HepG2 (cell line): ENCODE data around the gene SGSH. TPM values are rescaled to one million over a fixed set of nuclear protein-coding genes. Genes with fewer than 3 reads are reported as not detected.

Source experiments
- ATAC-seq: fragments of 200-7000 bp; cut with Tn5 transposase; 3 replicates; pipeline ENCODE4 v1.9.1; 2020; ENCODE audit warnings: mild to moderate bottlenecking, moderate library complexity
- BruUV-seq: library from RNA; stranded (reverse); fragments of 400-500 nt; replicated peaks from 2 replicates; lab custom pipeline; 2021; lab: Mats Ljungman, UMichigan
- CTCF ChIA-PET: fragments of 300-600 bp; formaldehyde crosslinking; extraction: SDS; loops from one replicate; lab custom pipeline; 2021; ENCODE audit warnings: low total read pairs, inconsistent platforms, low intra/inter-chr PET ratio; lab: Yijun Ruan, JAX
- POLR2A ChIA-PET: fragments of 350-600 bp; sonication (Branson Sonifier 250); formaldehyde crosslinking; loops from one replicate; lab custom pipeline; 2020; ENCODE audit warnings: antibody characterized with exemption, inconsistent platforms; lab: Yijun Ruan, JAX
- DNase-seq: peaks from one replicate; pipeline ENCODE4 v3.0.0-alpha.2; 2015; ENCODE audit warnings: low spot score
- FAIRE-seq: peaks from 3 replicates; lab custom pipeline; 2011; peaks lifted over from hg19 to GRCh38; lab: Jason Lieb, UNC
- H2AFZ ChIP-seq: one replicate; pipeline ENCODE4 v1.6.1; 2011; ENCODE audit warnings: low read length, inconsistent platforms
- H3K27ac ChIP-seq: fragments of 300-600 bp; 3 replicates; pipeline ENCODE4 v1.8.0; 2011; ENCODE audit warnings: mixed run types, mild to moderate bottlenecking, mixed read lengths, low read length, inconsistent platforms; ENCODE audit not compliant: insufficient read depth; ENCODE audit errors: extremely low read length
- H3K27me3 ChIP-seq, 2 experiments: fragments of 200-600 bp in 1 of 2; 2 replicates in 1 of 2; 3 replicates in 1 of 2; pipeline versions ENCODE4 v1.6.0 to v1.8.0; 2011; ENCODE audit warnings: low read length in 2 of 2, mild to moderate bottlenecking in 2 of 2, moderate library complexity in 2 of 2, inconsistent platforms in 1 of 2; ENCODE audit not compliant: insufficient read depth in 2 of 2, control insufficient read depth in 1 of 2
- H3K36me3 ChIP-seq, 2 experiments: fragments of 200-600 bp in 1 of 2; replicated peaks in 1 of 2; 2 replicates in 1 of 2; 3 replicates in 1 of 2; pipeline versions ENCODE4 v1.5.1 to v1.8.0; 2011; ENCODE audit warnings: low read length in 2 of 2, inconsistent platforms in 1 of 2; ENCODE audit not compliant: insufficient read depth in 2 of 2, control insufficient read depth in 1 of 2
- H3K4me1 ChIP-seq: 2 replicates; pipeline ENCODE4 v1.5.1; 2012; ENCODE audit warnings: low read length, inconsistent platforms; ENCODE audit not compliant: insufficient read depth
- H3K4me2 ChIP-seq: 2 replicates; pipeline ENCODE4 v1.6.0; 2011; ENCODE audit warnings: low read depth, low read length, inconsistent platforms
- H3K4me3 ChIP-seq, 3 experiments: fragments of 200-600 bp in 1 of 3; sonication (generic), shearing (Covaris generic) in 1 of 3; replicated peaks in 1 of 3; 2 replicates each; pipeline ENCODE4 v1.5.1; 2011 to 2016; ENCODE audit warnings: low read length in 3 of 3, inconsistent platforms in 2 of 3, low read depth in 2 of 3, mild to moderate bottlenecking in 2 of 3, control low read depth in 1 of 3, mixed read lengths in 1 of 3; ENCODE audit not compliant: insufficient read depth in 1 of 3
- H3K79me2 ChIP-seq: one replicate; pipeline ENCODE4 v1.6.1; 2011; ENCODE audit warnings: low read length, inconsistent platforms; ENCODE audit not compliant: insufficient read depth
- H3K9ac ChIP-seq: 2 replicates; pipeline ENCODE4 v1.6.0; 2011; ENCODE audit warnings: mild to moderate bottlenecking, low read depth, low read length, inconsistent platforms; ENCODE audit not compliant: insufficient read depth
- H3K9me3 ChIP-seq: 2 replicates; pipeline ENCODE4 v1.5.1; 2012; ENCODE audit warnings: mild to moderate bottlenecking, low read length
- H4K20me1 ChIP-seq: 2 replicates; pipeline ENCODE4 v1.6.0; 2011; ENCODE audit warnings: inconsistent platforms, mild to moderate bottlenecking, low read length, moderate library complexity; ENCODE audit not compliant: insufficient read depth
- AGO1 ChIP-seq: fragments of 200-400 bp; formaldehyde crosslinking; IDR thresholded peaks from 2 replicates; pipeline ENCODE4 v1.6.1; 2017; ENCODE audit warnings: mild to moderate bottlenecking, low read depth, low read length, moderate library complexity; ENCODE audit not compliant: poor library complexity, severe bottlenecking
- CEBPG ChIP-seq: IDR thresholded peaks from 2 replicates; pipeline ENCODE4 v1.6.1; 2016
- NFATC3 ChIP-seq: sonication (generic); formaldehyde crosslinking; IDR thresholded peaks from 2 replicates; pipeline ENCODE4 v1.5.1; 2020; ENCODE audit warnings: mild to moderate bottlenecking, missing genetic modification reagents
- RXRA ChIP-seq: sonication (generic); formaldehyde crosslinking; IDR thresholded peaks from 2 replicates; pipeline ENCODE4 v1.5.1; 2020; ENCODE audit warnings: missing genetic modification reagents
- ZFP90 ChIP-seq: sonication (generic); formaldehyde crosslinking; IDR thresholded peaks from 2 replicates; pipeline ENCODE4 v1.8.0; 2022; ENCODE audit warnings: missing genetic modification reagents, mild to moderate bottlenecking, inconsistent platforms, borderline replicate concordance
- ZNF644 ChIP-seq: IDR thresholded peaks from 2 replicates; pipeline ENCODE4 v1.6.1; 2016; ENCODE audit warnings: low read depth
- ZNF703 ChIP-seq: sonication (generic); formaldehyde crosslinking; IDR thresholded peaks from 2 replicates; pipeline ENCODE4 v1.5.1; 2020; ENCODE audit warnings: missing genetic modification reagents, mild to moderate bottlenecking, moderate library complexity, borderline replicate concordance
- WGBS: methylation state at CpG from one replicate; pipeline ENCODE4 v1.1.6; 2017; ENCODE audit warnings: low lambda C conversion rate; 5-methylcytosine and 5-hydroxymethylcytosine counted together
- in situ Hi-C: cut with HindIII; loops from 2 replicates; pipeline ENCODE4 v1.10.0; 2017; ENCODE audit warnings: low pct_unique_long_range_greater_than_20kb; ENCODE audit not compliant: extremely low pct_ligation_motif_present
- intact Hi-C: fragments of 100-400 bp; cut with micrococcal nuclease; formaldehyde crosslinking; loops from one replicate; pipeline ENCODE4 v1.10.0; 2022; ENCODE audit not compliant: unreplicated experiment
- polyA plus RNA-seq, 8 experiments: library from polyadenylated mRNA; depleted of rRNA in 3 of 8; stranded (reverse) in 7 of 8; unstranded in 1 of 8; fragments of >200 nt; fragmentation: Illumina TruSeq in 4 of 8; extraction: Trizol in 4 of 8; gene quantifications; 2 replicates each; pipeline versions ENCODE4 v1.2.1 to v1.2.3, GENCODE V29; 2011 to 2016; ENCODE audit warnings: low read depth in 4 of 8, missing spikeins in 1 of 8, mixed read lengths in 1 of 8; ENCODE audit not compliant: insufficient read depth in 1 of 8
- total RNA-seq, 5 experiments: library from RNA; depleted of rRNA; stranded (reverse); fragments of >200 nt; fragmentation: Illumina TruSeq; extraction: Trizol; gene quantifications; 2 replicates each; pipeline ENCODE4 v1.2.3, GENCODE V29; 2016; ENCODE audit warnings: low read depth in 1 of 5
- TF ChIP-seq, protein P1 (sequence below): IDR thresholded peaks from 2 replicates; pipeline ENCODE4 v1.6.1; 2016; ENCODE audit warnings: missing compliant biosample characterization, missing genetic modification reagents, borderline replicate concordance
- TF ChIP-seq, protein P2 (sequence below): sonication (generic); formaldehyde crosslinking; IDR thresholded peaks from 2 replicates; pipeline ENCODE4 v1.4.0; 2020; ENCODE audit warnings: mild to moderate bottlenecking, missing genetic modification reagents

SGSH gene
- total and polyA plus RNA-seq, 2 of the 13 experiments (the other 11 are each of a cell fraction or from before 2014, with no cell fraction given), result 12.2 to 17.6 TPM

- TF ChIP-seq, protein P1, sequence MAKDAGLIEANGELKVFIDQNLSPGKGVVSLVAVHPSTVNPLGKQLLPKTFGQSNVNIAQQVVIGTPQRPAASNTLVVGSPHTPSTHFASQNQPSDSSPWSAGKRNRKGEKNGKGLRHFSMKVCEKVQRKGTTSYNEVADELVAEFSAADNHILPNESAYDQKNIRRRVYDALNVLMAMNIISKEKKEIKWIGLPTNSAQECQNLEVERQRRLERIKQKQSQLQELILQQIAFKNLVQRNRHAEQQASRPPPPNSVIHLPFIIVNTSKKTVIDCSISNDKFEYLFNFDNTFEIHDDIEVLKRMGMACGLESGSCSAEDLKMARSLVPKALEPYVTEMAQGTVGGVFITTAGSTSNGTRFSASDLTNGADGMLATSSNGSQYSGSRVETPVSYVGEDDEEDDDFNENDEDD, result no peak
- no peak for TF ChIP-seq CEBPG (CRISPR knock-in tag)
- no peak for TF ChIP-seq ZNF644 (CRISPR knock-in tag)
- TF ChIP-seq, all 625 proteins: peak for 0
These were observed 8.3 kb upstream of the SGSH start (continued) for GRCh38 chr17:80228477-80228876.

DNA sequence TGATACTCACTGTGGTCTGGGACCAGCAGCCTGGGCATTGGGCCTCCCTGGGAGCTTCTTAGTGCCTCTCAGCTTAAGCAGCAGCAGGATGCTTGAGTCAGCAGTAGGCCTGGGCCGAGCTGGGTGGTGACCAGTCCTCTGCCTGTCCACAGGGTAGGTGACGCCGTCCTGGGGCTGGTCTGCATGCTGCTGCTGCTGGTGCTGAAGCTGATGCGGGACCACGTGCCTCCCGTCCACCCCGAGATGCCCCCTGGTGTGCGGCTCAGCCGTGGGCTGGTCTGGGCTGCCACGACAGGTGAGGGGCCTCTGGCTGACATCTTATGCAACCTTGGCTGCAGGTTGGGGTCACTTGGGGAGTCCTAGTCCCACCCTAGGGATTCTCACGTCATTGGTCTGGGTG lies 7.5 kb upstream of the SGSH start:
- peaks cover 2 to 4% of the 10 kb centered on the region in 2 experiments; a peak in 2 of 5 replicates for H3K36me3 ChIP-seq
- H3K4me3 ChIP-seq, result no peak overlapping the region
- in situ Hi-C loops, result no loop called here
- H3K9ac ChIP-seq, result no peak overlapping the region
- H4K20me1 ChIP-seq, result no peaks in the 10 kb centered on the region
- ChIA-PET POLR2A (interaction anchor here (1.6 kb wide), 2 partner anchors 8 to 9 kb away, joined by 4 to 6 read pairs; partner anchors contain the start of genes SGSH and SLC26A11), CTCF (no interaction called here)
- ATAC-seq (no peak), DNase-seq (no peak), FAIRE-seq (no peak)
- H3K9me3 ChIP-seq, result peaks cover 7% of the 10 kb centered on the region; the same call in 1 of the 2 replicates
- no peak overlapping the region for H3K4me2 ChIP-seq
- TF ChIP-seq ZFP90 (CRISPR knock-in tag) (no peak), NFATC3 (CRISPR knock-in tag) (no peak), RXRA (no peak), AGO1 (no peak), ZNF703 (no peak)
- TF ChIP-seq, protein P2, sequence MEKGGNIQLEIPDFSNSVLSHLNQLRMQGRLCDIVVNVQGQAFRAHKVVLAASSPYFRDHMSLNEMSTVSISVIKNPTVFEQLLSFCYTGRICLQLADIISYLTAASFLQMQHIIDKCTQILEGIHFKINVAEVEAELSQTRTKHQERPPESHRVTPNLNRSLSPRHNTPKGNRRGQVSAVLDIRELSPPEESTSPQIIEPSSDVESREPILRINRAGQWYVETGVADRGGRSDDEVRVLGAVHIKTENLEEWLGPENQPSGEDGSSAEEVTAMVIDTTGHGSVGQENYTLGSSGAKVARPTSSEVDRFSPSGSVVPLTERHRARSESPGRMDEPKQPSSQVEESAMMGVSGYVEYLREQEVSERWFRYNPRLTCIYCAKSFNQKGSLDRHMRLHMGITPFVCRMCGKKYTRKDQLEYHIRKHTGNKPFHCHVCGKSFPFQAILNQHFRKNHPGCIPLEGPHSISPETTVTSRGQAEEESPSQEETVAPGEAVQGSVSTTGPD (CRISPR knock-in tag), result no peak
- intact Hi-C loops, result no loop called here
- no peaks in the 10 kb centered on the region for H3K4me1 ChIP-seq
- no peaks in the 10 kb centered on the region for H3K79me2 ChIP-seq
- 100% methylated on average over 3 of the region's 11 CpGs for WGBS
- no peak overlapping the region for H2AFZ ChIP-seq
- no peaks in the 10 kb centered on the region for H3K27me3 ChIP-seq
- no peak overlapping the region for H3K27ac ChIP-seq
- BruUV-seq, result no TSS peak
